Measurements from ENCODE around the gene SPTB.

The SPTB gene

GRCh38 chr14:64848239-64848638 is 31.5 kb downstream of the SPTB start:
- no peak for DNase-seq

- DNase-seq, result no peak
Measured at GRCh38 chr14:64846319-64846718, 33.4 kb downstream of the SPTB start.

DNA sequence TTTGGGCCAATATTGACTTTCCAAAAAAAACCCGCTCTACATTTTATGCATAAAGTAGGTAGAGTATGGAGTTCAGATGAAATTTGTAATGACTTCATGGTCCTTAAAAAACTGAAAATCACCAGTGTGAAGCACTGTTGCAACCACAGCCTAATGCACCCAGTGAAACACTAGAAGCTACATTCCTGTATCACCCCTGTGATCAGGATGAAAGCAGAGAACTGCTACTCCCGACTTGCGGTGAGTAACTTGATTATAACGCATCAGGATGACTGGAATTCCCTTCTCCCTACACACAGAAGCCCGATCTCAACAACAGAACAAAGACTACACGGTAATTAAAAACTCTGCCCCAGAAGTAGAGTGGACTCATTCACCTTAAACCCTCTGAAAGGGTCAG is 33.8 kb downstream of the SPTB start:
- no peak for DNase-seq

- no peak for DNase-seq
Measured at GRCh38 chr14:64844969-64845536, 34.7 kb downstream of the SPTB start.

- DNase-seq, result no peak
Measured at GRCh38 chr14:64844272-64844671, 35.4 kb downstream of the SPTB start.

GRCh38 chr14:64843548-64843947 is 36.2 kb downstream of the SPTB start:
- no peak for DNase-seq

DNA sequence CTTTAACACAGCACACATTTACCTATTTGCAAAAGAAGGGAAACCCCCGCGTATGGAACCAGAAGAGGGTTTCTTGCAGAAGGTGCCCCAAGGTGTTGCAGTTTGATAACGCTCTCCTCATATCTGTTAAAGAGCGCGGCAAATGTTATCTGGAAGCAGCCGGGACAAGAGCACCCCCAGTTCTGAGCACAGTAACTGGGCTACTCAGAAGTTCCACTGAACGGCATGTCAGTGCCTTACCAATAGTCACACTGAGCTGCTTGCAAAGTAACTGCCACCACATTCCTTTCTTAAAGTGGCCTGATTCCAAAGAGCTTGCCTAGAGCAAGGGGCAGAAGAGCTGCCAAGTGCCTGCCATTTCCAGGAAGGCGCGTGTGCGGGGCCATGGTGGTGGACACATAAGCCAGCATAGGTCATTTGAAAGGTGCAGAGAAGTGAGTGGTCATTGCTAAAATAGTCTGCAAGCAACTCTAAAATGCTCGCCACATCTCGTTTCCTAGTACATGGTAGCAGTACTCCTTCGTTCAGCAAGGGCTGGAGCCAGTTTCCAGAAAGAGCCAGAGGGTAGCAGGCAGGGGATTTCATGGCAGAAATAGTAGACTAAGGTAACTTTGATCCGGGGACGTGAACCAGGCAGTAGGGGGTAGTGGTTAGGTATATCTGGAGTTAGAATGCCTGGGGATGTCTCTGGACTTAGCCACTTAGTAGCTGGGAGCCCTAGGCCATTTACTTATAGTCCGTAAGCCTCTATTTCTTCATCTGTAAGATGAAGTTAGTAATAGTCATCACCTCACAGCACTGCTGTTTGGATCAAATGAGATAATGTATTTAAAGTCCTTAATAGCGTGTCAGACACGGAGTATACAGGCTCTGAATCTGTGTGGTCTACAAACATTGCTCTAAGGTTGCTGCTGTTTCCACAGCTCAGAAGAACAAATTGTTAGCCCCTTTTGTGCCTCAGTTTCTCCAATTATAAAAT is 37.6 kb downstream of the SPTB start:
- no peak for DNase-seq

GRCh38 chr14:64841121-64841651 is 38.5 kb downstream of the SPTB start:
- peak; percentile 68 for DNase-seq

DNA sequence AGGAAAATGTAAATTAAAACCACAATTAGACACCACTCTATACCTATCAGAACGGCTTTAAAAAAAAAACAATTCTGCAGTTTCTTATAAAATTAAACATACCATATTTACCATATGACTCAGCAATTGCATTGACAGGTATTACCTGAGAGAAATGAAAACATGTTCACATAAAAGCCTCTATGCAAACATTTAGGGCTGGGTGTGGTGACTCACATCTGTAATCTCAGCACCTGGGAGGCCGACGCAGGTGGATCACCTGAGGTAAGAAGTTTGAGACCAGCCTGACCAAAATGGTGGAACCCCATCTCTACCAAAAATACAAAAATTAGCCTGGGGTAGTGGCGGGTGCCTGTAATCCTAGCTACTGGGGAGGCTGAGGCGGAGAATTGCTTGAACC is 41.1 kb downstream of the SPTB start:
- no peak for DNase-seq

DNA sequence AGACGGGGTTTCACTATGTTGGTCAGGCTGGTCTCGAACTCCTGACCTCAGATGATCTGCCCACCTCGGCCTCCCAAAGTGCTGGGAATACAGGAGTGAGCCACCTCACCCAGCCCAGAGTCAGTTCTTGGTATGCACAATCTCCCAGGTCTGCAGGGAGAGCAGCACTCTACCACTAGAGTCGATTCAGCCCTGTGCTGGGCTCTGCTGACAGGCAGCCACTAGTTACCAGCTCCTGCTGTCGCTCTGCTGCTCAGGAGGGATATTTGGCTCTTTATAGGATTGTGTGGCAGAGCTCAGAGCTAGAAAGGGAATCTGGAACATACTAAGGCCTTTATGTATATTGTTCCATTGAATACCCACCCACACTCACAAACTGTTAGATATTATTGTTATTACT is 44.3 kb downstream of the SPTB start:
- no peak for DNase-seq

DNA sequence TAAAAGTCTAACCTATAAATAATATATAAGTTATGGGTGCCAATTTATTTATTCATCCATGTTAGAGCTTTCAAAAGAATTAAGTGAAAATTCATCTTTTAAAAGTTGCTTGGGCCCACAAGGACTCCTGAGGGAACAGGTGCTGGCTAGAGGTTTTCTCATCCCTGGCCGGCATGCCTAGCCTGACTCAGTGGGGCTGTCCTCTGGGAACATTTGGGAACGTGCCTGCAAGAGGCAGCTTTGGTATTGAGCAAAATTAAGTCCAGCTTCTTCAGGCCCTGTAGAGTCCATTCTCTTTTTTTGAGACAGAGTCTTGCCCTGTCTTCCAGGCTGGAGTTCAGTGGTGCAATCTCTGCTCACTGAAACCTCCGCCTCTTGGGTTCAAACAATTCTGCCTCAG is 44.7 kb downstream of the SPTB start:
- no peak for DNase-seq

DNA sequence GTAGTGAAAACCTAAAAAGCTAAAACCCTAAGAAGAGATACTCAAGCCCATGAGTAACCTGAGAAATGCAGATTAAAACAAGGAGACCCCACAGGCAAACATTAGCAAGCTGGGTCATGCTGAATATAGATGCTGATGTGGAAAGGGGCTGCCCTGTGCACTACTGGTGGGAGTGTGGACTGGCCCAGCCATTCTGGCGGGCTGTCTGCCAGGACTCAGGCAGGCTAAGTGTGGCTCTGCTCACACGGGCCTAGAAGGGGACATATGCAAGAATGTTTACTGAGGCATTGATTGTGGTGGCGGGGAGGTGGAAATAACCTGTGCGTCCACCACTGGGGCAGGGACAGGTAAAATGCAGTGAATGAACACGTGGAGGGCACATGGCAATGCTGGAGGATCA is 48.3 kb downstream of the SPTB start:
- no peak for DNase-seq

DNA sequence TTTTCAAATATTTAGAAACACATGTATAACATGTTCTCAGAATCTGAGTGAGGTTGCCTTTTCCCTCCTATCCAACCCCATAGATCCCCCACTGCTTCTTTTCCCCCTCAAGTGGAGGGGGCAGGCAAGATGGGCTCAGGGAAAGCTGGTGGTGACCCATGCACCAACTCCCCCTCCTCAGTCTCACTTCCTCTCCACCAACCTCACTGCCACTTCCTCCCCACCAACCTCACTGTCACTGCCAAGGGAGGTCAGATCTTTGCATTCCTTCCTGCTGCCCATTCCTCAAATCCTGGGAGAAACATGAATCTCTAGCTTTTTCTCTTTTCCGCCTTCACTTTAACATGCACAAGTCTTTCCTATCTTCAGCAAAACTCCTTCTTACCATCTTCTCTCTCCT is 48.7 kb downstream of the SPTB start:
- DNase-seq, result no peak

- no peak for DNase-seq
Measured at GRCh38 chr14:64828071-64828470, 51.6 kb downstream of the SPTB start.

DNA sequence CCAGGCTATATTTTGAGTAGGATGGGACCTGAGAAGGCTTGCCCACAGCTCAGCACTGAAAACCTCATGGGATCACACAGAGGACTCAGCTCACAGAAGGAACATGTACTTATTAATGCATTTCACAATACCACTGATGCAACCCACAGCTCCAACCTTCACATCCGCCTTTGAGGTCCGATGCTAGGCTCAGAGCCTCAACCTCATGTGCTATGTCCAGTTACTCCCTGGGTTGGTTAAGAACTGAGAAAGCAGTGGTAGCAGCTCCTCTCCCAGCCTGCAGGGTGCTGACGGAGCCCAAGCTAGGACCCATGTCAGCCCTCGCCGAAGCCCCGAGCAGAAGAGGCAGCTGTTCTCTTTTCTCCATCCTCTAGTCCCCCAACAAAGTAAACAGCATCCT is 52.9 kb downstream of the SPTB start:
- no peak for DNase-seq

DNA sequence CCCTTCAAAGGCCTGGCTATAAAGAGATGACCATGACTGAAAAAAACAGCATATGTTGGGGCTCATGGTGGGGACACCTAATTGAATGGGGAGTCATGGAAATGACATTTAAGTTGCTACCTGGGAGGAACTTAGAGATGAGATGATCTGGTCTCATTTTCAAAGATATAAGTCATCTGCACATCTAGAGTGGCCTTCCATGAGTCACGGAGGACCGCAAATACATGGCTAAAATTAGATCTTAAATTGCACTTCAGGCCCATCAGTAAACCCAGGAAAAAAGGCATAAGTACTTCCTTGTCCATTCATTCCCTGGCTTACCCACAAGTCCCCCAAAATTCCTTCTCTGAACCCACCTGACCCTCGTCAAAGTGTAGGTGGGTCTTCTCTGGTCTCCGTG is 53.4 kb downstream of the SPTB start:
- DNase-seq, result no peak

DNA sequence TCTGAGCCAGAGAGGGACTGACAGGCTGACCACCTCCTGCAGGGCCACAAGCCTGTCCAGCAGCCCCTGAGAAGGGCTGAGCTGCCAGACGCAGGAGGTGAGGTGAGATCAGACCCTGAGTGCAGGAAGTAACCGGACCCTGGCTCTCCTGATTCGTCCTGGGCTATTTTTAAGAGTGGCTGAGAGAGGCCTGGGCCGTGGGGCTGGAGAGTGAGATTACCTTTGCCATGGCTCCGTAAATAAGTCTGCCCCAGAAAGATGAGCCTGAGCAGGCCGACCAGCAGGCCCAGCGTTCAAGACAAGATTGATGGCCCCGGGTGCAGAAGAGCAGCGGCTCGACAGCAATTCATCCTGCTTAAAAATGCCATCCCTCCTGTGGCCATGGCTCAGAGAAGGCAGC is 54.2 kb downstream of the SPTB start:
- DNase-seq, result no peak

- no peak for DNase-seq
Measured at GRCh38 chr14:64825006-64825405, 54.7 kb downstream of the SPTB start.

DNA sequence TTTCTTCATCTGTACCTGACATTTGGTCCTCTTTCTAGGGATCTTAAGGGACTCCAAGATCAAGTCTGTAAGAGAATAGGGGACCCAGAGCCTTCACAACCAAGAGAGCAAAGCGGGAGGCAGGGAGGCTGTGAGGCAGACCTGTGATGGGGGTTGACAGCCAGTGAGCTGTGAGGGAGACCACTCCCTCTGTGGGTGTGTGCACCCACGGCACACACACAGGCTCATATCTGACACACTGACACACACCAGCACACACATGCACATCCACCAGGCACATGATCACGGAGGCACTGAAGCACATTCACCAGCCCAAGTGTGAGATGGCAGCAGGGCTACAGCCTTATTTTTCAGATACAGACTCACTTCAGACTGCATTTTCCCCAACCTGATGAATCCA is 55.2 kb downstream of the SPTB start:
- DNase-seq, result no peak

- peak; percentile 59 for DNase-seq
Measured at GRCh38 chr14:64823305-64823861, 56.3 kb downstream of the SPTB start.

DNA sequence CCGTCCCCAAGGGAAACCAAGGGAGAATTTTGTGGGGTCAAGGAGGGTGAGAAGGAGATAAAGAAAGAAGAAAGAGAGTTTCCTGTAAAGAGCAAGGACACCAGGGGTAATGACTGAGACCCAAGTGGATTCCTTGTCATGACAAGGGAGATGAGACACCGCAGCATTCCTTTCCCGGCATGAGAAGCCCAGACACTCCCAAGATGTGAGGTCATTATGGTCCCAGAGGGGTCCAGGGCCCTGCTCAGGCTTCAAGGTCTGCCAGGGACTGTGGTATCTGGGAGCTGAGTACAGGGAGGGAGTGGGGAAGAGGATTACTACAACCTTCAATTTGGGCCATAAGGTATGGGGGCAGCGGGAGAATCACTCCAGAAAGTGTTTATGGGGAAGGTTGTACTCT is 58.1 kb downstream of the SPTB start:
- DNase-seq, result no peak

GRCh38 chr14:64818151-64818550 is 61.6 kb downstream of the SPTB start:
- DNase-seq, result no peak

- DNase-seq, result no peak
Measured at GRCh38 chr14:64817631-64818030, 62.1 kb downstream of the SPTB start.

DNA sequence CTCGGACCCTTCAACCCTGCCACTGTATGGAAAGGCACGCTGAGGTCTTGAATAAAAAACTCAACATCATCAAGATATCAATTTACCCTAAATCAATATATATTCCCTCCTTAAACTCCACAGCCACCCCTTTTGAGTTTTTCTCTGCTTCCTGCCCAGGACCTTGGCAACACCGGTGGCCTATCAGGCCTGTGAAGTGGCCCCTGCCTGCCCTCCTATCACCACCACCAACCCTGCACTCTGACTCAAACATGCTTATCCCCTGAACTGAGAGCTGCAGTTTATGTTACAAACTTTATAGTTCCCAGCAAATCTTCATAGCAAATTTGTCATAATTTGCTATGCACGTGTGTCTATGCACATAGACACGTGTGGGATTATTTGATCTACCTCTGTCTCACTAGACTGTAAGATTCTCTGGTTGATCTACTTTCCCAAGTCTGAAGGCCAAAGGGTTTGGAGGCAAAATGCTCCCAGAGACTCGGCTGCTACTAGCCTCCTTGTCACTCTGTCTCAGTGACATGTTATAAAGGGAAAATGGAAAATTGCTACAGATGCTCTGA is 63.4 kb downstream of the SPTB start:
- DNase-seq, result no peak
